Measurements from ENCODE around the gene EPB41L3.
"Not testable (repeated sequence)": the region's sequence is repeated elsewhere in the genome, so short reads cannot be mapped to it uniquely, and the experiment has no call there.

Gene EPB41L3

DNA sequence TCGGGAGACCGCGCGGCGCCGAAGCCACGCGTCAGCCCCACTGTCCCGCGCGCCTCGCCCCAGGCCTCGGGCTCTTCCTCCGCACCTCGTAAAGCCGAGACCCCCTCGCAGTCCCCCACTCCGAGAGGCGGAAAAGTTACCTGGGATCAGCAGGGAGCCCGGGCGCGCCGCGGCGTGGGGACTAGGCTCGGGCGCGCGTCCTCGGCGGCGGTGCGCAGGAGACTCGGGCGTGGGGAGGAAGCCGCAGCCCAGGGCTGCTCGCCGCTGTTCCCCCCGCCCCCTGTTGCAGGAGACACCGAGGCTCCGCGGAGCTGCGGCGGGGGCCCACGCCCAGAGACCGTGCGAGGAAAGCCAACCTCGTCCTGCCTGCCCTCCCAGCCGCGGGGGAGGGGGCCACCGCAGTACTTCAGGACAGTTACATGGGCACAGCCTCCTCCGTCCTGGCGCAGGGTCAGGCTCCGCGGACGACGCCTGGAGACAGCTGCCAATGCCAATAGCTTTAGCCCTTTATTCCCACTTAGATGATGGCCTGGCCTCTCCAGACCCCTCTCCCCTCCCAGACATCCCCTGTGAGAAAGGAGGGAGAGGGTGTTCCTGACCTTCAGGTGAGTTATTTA lies at the start of gene EPB41L3:
TSS of gene EPB41L3 (minus strand) at position 225 of the 617 bp plus-strand sequence. CDS start 54,814 bp downstream, outside the sequence.
- no peak for DNase-seq (ENCODE audit: low read depth in 3 of 3)

DNA sequence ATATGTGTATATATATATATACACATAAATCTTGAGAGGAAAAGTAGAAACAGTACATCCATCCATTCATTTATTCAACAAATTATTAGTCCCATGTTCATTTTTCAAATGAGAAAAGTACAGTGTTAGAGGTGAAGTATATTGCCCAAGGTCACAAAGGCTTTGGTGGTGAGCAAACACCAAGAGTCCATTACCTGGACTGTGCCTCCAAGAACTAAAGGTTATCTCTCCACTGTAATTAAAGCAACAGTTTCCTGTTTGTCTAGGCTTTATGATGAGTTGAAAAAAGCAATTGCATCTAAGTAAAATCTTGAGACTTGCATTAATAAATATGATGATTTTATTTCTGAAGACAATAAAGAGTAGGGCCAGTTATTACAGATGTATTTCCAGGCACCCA lies 44.7 kb upstream of the EPB41L3 start:
- DNase-seq (ENCODE audit: low read depth in 3 of 3) = no peak

DNA sequence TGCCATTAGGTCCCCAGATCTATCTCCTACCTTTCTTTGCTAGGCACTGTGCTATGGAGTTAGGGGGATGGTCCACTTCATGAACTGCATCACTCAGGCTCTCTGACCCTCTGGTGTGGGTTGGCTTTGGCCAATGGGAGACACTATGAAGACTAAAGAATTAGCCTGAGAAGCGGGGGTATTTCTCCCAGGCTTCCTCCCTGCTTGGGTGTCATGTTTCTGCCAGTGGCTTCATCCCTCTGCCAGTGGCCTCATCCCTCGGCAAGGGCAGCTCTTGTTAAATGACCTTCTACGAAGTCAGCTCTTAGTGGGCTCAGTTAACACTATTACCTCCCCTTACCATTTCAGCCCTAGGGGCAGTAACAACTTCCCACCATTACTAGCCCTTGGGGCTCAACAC lies 41.9 kb upstream of the EPB41L3 start:
- no peak for DNase-seq (ENCODE audit: low read depth in 3 of 3)

DNA sequence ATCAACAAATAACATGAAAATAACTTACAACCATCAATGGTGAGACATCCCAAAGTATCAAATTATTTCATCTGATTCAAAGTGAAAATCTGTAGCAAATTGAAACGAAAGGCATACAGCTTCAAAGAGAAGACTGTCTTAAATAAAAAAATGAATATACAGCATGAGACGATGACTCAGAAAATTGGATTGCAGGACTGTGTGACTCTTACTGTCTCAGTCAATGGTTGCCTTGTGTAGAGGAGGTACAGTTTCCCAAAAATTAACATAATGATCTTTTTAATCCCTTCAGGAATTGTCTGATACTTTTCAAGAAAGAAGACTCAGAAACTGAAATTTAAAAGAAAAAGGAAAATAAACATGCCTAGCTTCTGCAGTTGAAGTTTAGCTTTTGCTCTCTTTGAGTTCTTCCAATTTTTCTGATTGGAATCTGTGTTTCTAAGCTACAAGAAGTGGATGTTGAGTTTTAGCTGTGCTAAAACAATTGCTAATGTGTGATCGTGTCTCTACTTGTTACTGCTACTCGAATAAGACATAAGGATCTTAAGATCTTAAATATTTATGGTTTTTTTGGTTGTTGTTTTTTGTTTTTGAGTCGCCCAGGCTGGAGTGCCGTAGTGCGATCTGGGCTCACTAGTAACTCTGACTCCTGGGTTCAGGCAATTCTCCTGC lies 41.1 kb upstream of the EPB41L3 start:
- DNase-seq (ENCODE audit: low read depth in 3 of 3) = no peak

DNA sequence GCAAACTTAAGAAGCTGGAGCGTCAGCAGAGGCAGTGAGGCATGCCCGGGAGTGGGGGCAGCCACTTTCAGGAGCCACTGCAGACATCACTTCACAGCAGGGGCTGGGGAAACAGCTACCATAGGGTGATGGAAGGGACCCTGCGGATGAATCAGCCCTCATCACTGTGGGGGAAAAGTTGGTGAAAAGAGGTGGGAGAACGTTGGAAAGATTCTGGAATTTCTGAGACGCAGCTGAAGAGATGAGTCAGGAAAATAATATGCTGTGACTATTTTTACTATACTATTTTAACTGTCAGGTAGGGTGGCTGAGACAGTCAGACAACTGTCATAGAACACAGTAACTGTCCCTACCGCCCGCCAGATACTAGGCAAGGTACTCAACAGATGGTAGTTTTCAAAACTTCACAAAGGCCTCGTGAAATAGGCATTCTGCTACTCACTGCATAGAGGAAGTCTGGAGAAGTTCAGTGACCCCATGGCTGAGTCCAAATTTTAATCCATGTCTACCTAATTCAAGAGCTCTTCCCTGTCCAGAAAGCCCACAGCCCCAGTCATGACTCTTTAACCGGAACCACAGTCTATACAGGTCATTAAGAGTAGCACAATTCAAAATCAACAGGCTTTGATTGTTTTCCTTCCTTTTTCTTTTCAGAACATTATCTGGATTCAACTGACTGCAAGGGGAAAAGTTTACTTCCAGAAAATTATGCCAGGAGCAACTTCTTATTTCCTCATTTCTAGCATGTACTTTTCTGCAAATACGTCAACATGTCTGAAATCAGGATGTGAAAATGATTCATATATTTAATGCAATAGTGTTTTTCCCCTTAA lies 39.3 kb upstream of the EPB41L3 start:
- no peak for DNase-seq (ENCODE audit: low read depth in 3 of 3)

DNA sequence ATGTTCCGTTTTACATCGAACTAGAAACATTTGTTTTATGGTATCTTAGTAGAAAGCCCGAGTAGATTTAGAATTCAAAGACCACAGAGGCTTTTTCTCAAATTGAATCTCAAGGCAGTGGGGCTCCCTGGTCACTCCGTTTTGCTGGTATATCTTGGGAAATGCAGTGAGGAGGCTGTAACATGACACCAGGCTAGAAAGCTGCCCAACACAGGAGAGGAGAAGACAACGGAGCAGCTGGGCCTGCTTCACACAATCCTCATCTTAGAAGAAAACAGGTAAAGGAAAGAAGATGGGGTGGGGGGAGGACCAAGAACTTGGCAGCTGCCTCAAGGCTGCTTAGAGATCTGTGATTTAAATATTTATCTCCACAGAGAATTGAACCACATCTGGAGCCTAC lies 38.3 kb upstream of the EPB41L3 start:
- DNase-seq (ENCODE audit: low read depth in 3 of 3) = no peak

DNA sequence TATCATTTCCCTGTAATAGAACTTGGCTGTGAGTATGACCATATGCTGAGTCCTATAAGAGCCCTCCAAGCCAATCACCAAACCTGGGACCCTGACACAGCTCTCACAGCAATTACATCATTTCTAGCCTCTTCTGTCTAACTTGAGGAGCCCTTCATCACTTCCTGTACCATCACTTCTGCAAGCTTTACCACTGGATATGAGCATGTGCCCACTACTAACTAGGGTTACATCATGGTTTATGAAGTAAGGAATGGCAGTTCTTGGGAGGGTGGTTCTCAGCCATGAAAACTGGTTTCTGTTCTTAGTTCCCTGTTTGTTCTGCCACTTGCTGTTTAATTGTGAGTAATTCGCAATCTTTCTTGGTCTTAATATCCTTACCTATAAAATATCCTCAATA lies 31.0 kb upstream of the EPB41L3 start:
- DNase-seq (ENCODE audit: low read depth in 3 of 3) = no peak

DNA sequence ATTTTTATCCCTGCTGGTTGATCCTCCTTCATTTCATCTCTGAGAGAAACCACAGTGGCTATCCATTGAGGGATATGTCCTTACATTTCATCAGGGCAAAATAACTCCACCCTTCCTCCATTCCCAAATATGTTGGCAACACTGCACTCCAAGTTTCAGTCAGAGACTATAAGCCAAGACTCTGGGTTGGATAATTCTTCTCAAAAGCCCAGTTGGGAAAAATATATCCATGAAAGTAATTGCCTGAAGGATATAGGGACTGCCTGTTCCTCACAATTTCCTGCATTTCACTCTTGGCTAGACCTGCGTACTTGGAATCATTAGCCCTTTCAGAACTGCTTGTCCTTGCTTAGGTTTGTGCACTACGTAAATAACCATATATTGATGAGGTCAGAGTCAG lies 27.9 kb upstream of the EPB41L3 start:
- no peak for DNase-seq (ENCODE audit: low read depth in 3 of 3)

DNA sequence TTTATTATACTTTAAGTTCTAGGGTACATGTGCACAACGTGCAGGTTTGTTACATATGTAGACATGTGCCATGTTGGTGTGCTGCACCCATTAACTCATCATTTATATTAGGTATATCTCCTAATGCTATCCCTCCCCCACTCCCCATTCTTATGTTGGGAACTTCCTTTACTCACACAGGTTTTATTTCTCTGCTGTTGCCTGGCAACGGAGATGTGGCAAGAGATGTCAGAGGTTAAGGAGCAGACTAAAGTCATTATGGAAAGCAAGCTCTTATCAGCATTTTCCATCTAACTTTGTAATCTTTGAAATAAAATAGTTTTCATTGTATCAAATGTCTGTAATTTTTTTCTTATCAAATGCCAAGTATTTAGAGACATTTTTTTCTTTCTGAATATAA lies 26.8 kb upstream of the EPB41L3 start:
- DNase-seq (ENCODE audit: low read depth in 3 of 3) = not testable (repeated sequence)

DNA sequence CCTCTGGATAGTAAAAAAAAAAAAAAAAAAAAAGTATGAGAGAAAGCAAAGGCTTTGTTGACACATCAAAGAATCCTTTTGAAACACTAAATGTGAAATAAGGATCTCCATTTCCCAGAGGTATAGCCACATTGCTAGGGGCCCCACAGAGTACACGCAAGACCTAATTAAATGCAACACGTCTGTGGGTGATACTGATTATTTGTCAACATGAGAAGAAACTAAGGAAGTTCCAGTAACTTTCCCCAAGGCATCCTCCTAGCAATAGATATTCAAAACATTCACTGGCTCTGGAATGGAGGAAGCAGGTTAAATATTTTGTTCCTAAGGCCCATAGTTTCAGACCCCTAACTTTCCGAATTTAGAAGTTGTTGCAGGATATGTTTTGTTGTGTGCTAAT lies 24.6 kb upstream of the EPB41L3 start:
- DNase-seq (ENCODE audit: low read depth in 3 of 3) = no peak

DNA sequence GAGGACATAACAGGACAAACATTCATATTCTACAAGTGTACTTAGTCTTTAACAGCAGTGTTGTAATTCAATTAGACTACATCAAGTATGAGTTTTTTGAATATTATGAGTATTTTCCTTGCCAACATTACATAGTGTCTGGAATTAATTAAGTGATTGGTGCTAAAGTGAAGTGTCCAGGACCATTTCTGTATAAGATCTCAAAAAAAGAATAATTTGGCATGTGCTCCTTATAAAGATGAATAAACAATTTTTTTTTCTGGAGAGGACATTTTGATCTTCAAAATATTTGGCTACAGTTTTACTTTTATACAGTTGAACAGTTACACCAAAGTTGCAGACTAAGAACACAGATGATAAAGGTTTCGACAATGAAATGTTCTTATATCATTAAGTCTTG lies 15.1 kb upstream of the EPB41L3 start:
- DNase-seq (ENCODE audit: low read depth in 3 of 3) = no peak

DNA sequence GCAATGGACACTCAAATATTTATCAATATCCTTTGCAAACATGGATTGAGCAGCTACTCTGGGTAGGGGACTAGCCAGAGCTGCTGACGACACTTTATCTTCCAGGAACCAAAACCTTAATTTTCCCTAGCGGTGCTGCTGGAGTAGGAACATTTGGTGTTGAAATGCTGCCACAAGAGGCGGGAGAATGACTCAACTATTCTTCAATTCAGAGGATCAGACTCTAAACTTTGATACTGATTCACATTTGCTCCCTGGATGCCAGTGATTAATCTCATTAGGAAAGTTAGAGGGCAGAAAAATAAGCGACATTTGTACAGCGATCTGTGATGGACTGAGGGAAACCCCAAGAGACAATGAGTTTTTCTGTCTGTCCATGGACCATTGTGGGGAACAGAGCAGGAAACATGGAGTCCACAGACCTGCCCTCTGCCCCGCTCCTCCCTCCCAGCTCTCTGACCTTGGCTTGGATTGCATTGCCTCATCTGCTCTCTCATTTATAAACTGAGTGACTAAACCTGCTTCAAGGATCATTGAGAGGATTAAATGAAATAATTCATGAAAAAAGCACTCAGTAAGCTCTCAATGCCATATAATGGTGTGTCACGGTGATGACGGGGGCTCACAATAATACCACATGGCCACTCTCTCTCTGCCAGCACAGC lies 12.6 kb upstream of the EPB41L3 start:
- no peak for DNase-seq (ENCODE audit: low read depth in 3 of 3)

DNA sequence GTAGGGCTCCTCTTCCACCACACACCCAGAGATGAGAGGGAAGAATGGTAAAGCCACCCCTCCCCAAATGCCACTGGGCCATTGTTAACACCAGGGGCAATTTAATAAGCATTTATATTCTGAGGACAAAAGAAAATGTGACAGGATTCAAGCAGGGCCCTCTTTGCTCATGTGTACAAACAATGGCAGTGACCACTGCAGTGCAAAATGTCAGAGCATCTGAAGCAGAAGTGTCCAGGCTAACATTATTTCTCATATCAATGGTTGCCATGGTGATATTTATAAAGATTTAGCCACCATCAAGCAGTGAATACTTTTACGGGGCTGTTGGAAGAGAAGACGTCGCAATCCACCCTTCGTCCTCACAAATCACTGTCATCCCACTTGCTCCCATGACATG lies 10.8 kb upstream of the EPB41L3 start:
- DNase-seq (ENCODE audit: low read depth in 3 of 3) = no peak

DNA sequence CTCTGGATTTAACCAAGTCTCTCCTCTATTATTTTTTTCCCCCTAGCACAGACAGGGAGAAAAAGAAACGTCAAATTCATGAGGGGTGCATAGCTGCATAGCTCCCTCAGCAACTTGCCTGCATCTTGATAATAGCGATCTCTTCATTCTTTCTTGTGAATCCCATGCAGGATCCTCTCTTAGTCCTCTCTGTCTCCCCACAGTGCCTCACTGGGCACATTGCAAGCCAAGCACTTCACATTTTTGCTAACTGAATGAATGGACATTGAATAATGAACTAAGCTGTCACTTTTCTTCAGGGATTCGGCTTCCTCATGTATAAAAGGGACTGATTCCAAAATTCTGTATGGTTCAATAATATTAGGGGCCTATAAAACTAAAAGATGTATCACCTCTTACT lies 2.9 kb upstream of the EPB41L3 start:
- no peak for DNase-seq (ENCODE audit: low read depth in 3 of 3)

DNA sequence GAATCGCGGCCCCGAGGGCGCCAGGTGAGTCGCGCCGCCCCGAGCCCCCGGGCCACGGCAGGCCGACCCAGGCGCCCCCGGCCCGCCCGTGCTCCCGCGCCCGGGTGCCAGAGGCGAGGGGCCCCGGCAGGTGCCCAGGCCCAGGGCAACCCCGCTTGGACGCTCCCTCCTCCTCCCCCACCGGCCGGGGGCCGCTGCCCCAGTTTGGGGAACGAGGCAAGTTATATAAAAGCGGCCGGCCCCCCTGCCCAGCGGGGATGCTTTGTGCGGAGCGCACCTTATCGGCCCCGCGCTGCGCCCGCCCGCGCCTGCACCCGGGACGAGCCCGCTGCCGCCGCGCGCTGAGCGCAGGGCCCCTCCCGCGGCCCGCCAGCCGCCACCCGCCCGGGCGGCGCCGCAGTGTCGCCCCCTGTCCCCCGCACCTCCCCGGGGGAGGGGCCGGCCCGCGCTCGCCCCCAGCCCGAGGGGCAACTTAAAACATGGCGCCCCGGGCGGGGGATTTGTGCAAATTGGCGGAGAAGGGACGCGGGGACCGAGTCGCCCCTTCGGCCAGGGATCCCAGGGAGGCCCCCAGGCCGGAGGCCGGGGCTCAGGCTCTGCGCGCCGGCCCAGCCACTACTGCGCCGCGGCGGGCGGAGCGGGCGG lies 639 bp downstream of the EPB41L3 start:
- DNase-seq (ENCODE audit: low read depth in 3 of 3) = no peak

DNA sequence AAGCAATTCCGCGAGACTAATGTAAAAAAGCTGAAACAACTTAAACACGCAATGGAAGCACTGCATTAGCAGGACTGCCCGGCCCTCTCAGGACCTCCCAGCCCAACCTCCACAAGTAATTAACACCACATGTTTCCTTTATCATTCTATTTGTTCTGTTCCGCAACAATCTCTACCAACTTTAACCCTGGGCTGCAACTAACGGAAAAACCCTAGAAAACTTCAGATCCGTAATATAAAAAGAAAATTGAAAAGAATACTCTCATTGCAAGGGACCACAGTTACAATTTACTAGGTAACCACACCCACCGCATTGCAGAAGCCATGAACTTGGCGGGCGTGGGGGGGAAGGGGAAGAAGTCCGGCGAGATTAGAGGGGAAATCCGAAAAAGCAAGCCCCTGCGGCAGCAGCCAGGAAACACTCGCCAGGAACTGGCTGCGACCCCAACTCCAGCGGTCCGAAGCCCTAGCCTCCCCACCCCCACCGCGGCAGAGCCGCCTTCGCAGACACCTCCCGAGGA lies 1.2 kb downstream of the EPB41L3 start:
- no peak for DNase-seq (ENCODE audit: low read depth in 3 of 3)

DNA sequence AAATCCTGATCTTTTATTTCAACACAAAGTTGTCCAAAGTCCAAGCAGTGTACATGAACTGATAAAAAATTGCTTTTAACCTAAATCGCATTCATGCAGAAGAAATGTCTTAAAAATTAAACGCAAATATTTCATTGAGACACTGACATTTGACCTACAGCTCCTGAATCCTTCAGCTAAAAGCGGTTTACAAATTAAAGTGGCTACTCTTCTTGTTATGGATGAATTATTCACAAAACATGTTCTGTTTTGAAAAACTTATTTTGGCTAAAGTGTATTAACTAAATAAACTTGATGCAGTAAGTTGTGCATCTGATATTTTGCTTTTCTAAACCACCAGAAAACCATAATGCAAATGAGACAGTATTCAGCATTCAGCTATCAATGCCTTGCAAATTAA lies 2.2 kb downstream of the EPB41L3 start:
- DNase-seq (ENCODE audit: low read depth in 3 of 3) = no peak

DNA sequence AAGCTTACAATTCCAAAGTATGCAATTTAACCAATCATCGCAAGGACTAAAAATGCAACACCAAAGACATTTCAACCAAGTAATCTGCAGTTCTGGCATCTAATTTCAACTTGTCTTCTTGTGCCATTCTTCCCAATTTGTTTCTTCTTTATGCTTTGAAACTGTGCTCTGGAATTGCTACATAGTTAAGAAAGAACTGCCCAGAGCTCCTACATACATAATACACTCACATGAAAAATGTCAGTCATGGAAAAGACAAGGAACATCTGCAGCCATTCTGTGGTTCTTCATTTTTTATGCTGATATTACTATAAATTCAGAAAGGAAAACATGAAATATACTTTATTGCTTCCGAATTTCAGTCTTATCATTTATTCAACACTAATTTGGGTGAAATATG lies 4.4 kb downstream of the EPB41L3 start:
- DNase-seq (ENCODE audit: low read depth in 3 of 3) = no peak

DNA sequence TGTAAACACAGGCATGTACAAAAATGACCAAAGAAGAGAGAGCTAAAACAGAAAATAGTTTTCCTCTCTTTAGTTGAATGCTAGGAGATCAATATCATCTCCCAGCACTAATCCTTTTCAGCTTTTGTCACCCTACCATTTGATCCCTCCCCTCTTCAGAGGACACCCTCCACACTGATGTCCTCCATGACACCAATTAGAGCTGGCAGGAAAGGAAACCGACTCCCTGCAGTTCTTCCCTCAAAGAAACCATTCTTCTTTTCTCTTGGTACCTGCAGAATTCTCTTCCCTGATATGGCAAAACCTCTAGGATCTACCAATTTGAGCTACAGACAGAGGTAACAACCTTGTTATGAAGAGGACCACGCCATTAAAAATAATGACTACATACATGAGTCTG lies 5.3 kb downstream of the EPB41L3 start:
- DNase-seq (ENCODE audit: low read depth in 3 of 3) = no peak

DNA sequence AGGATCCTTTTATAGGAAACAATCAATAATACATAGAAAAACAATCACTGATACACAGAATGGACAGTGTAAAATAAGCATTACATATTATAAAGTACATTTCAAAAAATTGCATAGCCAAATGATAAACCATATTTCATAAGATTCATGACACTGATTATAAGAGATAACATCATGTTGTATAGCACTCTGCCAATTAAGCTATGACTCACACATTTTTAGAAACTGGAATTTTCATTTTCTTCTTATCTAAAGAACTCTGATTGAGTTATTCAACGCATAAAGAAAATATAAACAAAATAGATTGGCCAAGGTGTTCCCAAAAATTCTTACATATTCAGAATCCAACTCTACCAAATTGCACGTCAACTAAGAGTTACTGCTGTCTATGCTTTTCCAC lies 5.9 kb downstream of the EPB41L3 start:
- DNase-seq (ENCODE audit: low read depth in 3 of 3) = no peak

DNA sequence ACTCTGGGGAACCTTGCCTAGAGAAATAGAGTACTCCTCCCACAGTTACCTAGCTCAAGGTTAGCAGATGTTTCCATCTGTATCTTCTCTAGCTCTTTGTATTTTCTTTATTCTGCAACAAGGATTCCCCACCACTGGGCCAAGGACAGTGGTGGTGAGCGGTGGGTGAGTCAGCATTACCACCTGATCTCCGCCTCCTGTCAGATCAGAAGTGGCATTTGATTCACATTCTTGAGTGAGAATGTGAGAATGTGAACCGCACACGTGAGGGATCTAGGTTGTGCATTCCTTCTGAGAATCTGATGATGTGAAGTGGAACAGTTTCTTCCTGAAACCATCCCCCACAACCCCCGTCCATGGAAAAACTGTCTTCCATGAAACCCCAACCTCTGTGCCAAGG lies 9.0 kb downstream of the EPB41L3 start:
- DNase-seq (ENCODE audit: low read depth in 3 of 3) = no peak

DNA sequence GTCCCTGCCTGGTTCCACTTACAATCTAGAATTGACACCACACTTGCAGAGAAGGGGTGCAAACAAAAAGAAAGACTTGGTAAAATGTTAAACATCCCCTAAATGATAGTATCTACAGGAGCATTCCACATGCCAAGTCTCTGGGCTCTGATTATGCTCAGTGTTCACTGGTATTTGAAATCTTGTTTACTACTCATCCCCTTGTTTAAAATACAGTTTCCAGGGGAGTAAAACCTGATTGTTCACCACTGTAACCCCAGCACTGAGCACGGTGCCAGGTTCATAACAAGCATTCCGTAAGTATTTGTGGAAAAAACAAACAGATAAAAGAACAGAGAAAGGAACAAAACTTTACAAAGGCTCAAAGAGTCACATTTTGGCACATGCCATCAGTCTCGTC lies 11.7 kb downstream of the EPB41L3 start:
- DNase-seq (ENCODE audit: low read depth in 3 of 3) = no peak

Data from stimulated activated CD4-positive, alpha-beta T cell treated with anti-CD3 and anti-CD28 coated beads, TNF-alpha, amount 100 ng/mL, for 48 hours (primary cell).